NCI-H446 (cell line): ENCODE results near the gene PSORS1C2.
A peak's percentile ranks its signal among the peaks of the same experiment; 100 is the strongest.
"Not testable (repeated sequence)": the region's sequence is repeated elsewhere in the genome, so short reads cannot be mapped to it uniquely, and the experiment has no call there.

Experiments
- DNase-seq, 2 experiments: peaks; one replicate each; lab custom pipeline; 2025; lab: John Stamatoyannopoulos, UW

PSORS1C2 gene

DNA sequence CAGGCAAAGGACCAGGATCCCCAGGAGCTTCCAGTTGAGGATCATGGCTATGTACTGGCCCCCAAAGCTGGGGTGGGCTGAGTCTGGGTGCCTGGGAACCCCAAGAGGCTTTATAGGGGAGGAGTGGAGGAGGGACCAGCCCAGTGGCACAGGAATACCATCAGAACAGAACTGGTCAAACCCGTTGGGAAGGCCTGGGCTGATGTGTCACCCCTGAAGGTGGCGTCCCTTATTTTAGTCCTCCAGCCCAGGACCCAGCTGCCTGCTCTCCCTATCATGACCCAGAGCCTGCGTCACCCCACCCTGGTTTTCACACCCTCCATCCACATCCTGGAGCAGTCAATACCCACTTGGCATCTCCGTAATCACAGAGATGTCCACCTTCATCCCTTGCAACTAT, at the start of gene PSORS1C2:
PSORS1C2 (minus strand) TSS at position 85 of the 400 bp plus-strand sequence; CDS start at position 45, 40 bp downstream.
- no peak for DNase-seq

DNA sequence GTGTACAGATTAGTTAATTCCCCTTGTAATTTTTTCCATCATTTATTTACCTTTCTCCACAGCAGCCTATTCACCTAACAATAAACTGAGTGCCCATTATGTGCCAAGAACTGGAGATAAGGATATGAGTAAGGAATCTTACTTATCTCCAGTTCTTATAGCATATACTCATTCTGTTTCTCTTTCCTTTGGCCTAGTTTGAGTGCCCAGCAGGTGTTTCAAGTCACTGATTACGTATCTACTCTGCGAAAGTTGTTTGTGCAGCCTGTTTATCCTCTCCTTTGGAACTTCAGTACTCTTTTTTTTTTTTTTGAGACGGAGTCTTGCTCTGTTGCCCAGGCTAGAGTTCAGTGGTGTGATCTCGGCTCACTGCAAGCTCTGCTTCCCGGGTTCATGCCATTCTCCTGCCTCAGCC, 48.9 kb upstream of the PSORS1C2 start:
- DNase-seq: no peak

- no peak for DNase-seq
These were observed 47.3 kb upstream of the PSORS1C2 start for GRCh38 chr6:31186052-31186734.

DNA sequence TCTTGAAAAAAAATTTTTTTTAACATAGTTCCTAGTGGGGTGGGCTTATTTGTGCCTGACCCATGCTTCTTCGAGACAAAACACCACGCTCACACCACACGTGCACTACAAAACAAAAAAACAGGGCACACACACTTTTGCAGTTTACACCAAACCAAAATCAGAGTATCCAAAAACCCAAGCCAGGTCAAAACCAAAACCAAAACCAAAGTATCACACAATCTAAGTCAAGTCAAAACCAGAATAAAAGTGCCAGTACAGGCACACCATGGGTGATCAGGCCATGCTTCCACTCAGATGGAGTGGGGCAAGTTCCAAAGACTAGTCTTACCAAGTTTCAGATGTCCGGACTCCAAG, 46.8 kb upstream of the PSORS1C2 start:
- DNase-seq: not testable (repeated sequence)

DNA sequence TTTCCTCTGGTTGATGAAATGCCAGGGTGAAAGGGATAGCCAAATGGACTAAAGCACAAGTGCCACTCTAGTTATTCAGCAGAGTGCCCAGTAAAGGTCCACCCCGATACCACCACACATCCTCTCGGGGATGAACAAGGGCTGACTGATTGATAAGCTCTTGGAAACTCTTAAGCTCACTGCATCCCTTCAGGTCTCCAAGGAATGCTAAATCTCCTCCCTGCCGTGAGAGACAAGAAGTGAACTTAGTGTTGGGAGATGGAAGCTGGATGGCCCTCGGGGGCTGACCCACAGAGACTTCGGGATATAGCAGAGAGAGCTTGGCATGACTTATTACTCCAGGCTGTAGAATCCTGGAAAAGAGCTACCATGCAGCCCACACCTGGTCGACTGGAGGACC, 45.0 kb upstream of the PSORS1C2 start:
- DNase-seq: not testable (repeated sequence)

DNA sequence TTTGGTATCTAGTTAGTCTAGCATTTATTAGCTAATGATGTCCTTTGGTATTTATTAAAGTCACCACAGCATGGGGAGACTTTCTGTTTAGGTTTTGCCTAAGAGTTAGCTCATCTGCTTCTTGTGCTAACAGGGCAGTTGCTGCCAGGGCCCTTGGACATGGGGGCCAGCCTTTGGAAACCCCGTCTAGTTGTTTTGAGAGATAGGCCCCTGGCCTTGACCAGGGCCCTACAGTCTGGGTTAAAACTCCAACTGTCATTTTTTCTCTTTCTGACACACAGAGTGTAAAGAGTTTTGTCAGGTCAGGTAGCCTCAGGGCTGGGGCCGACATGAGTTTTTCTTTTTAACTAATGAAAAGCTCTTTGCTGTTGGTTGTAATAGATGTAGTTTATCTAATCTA, 44.4 kb upstream of the PSORS1C2 start:
- not testable (repeated sequence) for DNase-seq

- no peak for DNase-seq
These were observed 41.6 kb upstream of the PSORS1C2 start for GRCh38 chr6:31180500-31180899.

DNA sequence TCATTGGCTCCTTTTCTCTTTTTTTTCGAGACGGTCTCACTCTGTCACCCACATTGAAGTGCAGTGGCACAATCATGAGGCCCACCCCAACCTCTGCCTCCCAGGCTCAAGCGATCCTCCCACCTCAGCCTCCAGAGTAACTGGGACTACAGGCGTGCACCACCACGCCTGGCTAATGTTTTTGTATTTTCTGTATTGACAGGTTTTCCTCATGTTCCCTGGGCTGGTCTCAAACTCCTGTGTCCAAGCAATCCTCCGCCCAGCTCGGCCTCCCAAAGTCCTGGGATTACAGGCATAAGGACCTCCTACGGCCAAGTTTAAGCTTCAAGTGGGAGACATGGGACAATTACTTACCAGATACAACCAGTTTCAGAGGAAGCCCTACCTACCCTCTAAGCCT, 41.0 kb upstream of the PSORS1C2 start:
- no peak for DNase-seq

DNA sequence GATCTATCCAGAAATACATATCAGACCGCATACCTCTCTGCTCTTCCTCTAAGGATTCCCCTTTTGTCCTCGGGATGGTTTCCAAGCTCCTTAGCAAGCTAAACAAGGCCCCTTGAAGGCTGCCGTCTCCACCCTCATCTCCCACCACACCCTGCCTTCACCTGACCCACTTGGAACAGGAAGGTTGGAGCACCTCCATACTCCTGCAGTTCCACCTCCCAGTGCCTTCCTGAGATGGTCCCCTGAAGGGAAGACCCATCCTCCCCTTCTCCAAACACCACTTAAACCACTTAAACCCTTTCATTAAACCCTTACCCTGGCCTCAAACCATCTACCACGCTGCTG, 40.1 kb upstream of the PSORS1C2 start:
- no peak for DNase-seq

DNA sequence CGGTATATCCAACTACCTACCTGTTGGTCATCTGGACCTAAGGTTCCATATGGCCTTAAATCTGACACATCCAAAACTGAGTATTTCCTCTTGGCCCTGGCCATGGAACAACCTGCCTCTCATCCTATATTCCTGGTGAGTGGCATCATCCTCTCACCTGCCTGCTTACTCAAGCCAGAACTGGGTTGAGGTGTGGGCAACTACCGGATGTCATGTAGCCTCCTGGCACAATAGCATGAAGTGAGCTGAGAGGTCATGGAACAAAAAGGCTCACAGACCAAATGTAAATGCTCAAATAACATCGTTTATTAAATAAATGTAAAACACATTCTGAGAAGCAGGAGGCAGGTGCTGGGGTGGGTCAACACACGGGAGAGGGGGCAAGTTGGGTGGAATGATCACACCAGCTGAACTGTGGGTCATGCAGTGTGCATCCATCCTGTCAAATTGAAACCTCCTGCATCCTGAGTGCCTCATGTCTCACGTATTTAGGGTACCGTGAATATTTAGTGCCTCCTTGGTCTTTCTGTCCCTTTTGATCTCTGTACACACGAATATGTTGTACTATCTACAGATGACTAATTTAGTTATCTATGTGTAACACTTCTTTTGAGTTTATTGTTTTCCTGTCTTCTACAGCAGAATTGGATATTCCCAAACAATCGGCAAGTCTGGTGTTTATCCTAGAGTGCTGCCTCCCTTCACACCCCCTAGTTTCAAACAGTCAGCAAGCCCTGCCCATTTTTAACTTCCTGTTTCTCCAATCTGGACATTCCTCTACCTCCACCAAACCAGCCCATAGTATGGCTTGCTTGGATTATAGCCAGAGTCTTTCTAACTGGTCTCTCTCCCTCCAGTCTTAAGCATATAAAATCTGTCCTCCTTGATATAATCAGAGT, 39.5 kb upstream of the PSORS1C2 start:
- DNase-seq: no peak

DNA sequence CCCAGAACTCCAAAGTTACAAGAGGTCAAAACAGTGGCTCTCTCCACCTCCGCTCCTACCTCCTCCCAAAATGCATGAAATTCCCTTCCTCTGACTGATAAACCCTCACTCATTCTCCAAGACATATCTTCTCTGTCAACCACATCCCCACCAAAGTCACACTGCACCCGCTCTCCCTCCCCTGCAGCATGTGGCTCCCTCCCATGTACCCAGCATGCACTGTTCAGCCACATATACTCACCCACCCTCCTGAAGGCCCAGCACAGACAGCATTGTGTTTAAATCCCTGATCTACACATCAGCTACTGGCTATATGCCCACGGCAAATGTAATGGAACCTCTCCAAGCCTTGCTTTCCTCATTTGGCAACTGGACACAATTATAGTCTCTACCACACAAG, 37.1 kb upstream of the PSORS1C2 start:
- peak in 1 of 2 experiments; percentile 6 for DNase-seq

DNA sequence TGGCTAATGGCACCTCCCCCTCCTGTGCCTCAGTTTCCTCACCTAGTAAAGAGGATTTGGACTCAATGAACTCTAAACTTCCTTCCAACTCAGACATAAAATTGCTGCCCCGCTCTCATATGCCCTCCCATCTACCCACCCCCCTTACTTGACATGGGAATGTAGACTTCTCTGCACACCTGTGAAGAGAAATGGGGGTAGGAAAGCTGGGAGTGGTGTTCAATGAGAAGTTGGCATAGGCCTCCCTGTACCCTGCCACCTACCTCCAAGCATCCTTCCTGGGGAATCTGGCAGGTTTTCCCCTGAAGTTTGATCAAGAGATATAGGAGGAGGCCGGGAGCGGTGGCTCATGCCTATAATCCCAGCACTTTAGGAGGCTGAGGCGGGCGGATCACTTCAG, 35.5 kb upstream of the PSORS1C2 start:
- no peak for DNase-seq

DNA sequence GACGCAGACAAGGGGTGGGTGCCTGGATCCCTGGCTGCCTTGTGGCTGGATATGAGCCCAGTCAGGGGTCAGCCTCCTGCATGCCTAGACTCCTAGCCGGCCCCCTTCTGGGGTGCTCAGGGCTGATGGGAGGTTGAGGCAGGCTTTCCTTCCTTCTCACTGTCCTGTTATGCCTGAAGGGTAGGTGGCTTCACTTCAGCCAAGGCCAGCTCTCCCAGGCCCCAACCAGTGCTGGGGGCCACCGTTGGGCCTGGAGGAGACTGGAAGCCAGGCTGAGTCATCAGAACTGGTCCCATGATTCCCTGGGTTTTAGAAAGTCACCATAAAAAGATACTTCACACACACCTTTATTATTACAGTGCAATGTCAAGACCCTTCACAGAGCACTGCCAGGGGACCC, 34.5 kb upstream of the PSORS1C2 start:
- DNase-seq: no peak

- DNase-seq: no peak
These were observed 34.1 kb upstream of the PSORS1C2 start for GRCh38 chr6:31172973-31173384.

DNA sequence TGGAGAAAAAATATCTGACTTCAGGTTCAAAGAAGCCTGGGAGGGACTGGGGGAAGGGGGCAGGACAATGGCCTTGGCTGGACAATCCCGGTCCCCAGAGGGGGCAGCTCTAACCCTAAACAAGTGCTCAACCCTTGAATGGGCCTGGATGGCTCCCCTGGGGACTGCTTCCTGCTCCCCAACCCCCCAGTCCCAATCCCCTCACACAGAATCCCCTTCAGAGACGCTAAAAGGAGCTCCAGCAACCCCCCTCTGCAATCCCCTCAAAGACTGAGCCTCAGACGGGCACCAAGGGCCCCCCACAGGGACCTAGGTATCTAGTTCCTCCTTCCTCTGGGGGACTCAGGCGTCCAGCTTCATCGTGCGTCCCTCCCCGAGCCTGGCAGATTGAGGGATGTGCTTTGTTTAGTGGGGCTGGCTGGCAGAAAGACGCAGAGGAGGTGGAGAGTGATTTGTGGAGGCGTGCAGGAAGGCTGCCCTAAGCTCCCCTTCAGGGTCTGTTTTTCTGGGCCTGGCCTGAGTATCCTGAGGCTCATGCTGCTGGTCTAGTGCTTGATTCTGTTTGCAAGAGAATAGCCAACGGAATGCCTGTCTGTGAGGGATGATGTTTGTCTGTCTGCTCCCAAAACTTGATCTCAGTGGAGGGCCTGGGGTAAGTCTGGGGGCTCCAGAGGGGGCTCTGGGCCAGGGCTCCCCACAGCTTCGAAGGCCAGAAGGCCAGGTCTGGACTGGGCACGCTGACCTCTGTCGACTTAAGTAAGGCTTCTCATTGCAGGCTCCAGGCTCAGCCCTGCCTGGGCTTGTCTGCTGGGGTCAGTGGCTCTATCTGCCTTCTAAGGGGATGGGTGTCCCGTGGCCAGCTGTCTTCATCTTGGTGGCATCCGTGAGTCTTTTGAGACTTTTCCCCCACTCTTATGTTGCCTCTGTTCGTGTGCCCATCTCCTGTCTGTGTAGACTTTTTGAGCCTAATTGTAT, 33.4 kb upstream of the PSORS1C2 start:
- no peak for DNase-seq

GRCh38 chr6:31170987-31171671, 32.3 kb upstream of the PSORS1C2 start:
- no peak for DNase-seq

GRCh38 chr6:31170600-31170881, 31.7 kb upstream of the PSORS1C2 start, which contains the start of gene POU5F1:
POU5F1 (minus strand) TSS chr6:31170682; CDS start chr6:31170620, 62 bp downstream.
- no peak for DNase-seq

- not testable (repeated sequence) for DNase-seq
These were observed 31.2 kb upstream of the PSORS1C2 start for GRCh38 chr6:31169858-31170599.

DNA sequence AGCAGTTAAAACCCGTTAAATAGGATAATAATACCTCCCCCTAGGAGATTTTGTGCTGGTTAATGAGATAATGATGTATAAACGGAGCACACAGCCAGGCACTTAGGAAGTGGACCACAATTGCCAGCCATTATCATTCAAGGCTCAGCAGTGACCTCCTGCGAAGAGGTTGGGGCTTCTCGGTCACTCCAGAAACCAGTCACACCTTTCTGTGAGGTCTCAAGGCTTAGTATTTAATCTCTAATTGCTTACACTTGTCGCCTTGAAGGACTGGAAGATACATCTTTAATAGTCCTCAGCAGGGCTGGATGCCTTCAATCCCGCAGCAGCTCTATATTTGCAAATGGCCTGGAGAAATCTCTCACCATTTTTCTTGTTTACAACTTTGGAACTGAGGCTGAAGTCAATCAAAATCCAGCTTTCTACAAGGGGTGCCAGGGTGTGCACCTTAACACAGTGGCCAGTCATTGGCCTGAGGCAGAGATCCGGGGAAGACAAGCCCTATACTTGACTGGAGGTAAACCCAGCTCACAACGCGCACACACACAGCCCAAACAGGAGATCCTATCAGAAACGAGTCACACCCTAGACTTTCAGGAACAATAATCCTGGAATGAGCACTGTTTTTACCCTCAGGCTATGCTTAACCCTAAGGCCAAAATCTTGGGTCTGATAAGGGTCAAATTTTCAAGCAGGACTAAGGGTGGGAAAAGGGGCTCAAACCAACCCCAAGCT, 30.4 kb upstream of the PSORS1C2 start:
- no peak for DNase-seq

DNA sequence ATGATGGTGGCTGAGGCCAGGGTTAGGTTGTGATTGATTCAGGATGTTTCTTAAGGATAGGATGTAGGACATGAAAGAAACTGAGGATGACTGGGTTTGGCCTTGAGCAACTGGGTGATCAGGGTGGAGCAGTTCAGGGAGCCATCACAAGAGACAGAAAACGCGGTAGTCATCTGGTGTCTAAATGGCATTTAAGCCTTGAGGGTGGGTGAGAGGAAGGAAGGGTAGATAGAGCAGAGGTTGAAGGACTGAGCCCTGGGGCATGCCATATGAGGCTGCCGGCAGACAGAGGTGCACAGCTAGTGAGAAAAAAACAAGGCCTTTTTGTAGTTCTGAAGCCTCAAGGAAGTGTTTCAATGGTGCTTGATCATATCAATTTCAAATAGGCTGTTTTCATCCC, 29.7 kb upstream of the PSORS1C2 start:
- DNase-seq: no peak
